Liver (tissue), 9 donors: ENCODE results near the gene RAB5A. TPM values are rescaled to one million over a fixed set of nuclear protein-coding genes. Genes with fewer than 3 reads are reported as not detected.

ENCODE experiments used
- DNase-seq: peaks from one replicate; pipeline ENCODE4 v3.0.0-alpha.2; 2017; ENCODE audit warnings: low spot score
- H3K27ac ChIP-seq, 2 donors: one replicate each; pipeline ENCODE4 v1.7.0; 2013; ENCODE audit warnings: inconsistent platforms in 2 of 2, low read length in 2 of 2, control low read depth in 1 of 2, low read depth in 1 of 2, mild to moderate bottlenecking in 1 of 2
- H3K27me3 ChIP-seq, 4 donors: one replicate each; pipeline versions ENCODE4 v1.6.1 to v1.7.0; 2013; ENCODE audit warnings: low read length in 3 of 4, inconsistent platforms in 1 of 4, mild to moderate bottlenecking in 1 of 4, moderate library complexity in 1 of 4; ENCODE audit not compliant: control insufficient read depth in 4 of 4, insufficient read depth in 4 of 4
- H3K36me3 ChIP-seq, 4 donors: one replicate each; pipeline versions ENCODE4 v1.6.1 to v1.7.0; 2013; ENCODE audit warnings: low read length in 3 of 4, mild to moderate bottlenecking in 3 of 4, low read depth in 1 of 4, moderate library complexity in 1 of 4; ENCODE audit not compliant: control insufficient read depth in 4 of 4, insufficient read depth in 3 of 4
- H3K4me1 ChIP-seq, 4 donors: one replicate each; pipeline versions ENCODE4 v1.6.1 to v1.7.0; 2013; ENCODE audit warnings: low read length in 3 of 4, mild to moderate bottlenecking in 3 of 4, moderate library complexity in 1 of 4; ENCODE audit not compliant: control insufficient read depth in 4 of 4, insufficient read depth in 4 of 4
- H3K4me3 ChIP-seq, 3 donors: one replicate each; pipeline versions ENCODE4 v1.6.1 to v1.7.0; 2013; ENCODE audit warnings: low read length in 3 of 3, control low read depth in 1 of 3, low read depth in 1 of 3, mild to moderate bottlenecking in 1 of 3
- H3K9ac ChIP-seq, 2 donors: one replicate each; pipeline ENCODE4 v1.7.0; 2013; ENCODE audit warnings: low read length in 2 of 2, mild to moderate bottlenecking in 2 of 2, moderate library complexity in 2 of 2, control low read depth in 1 of 2, low read depth in 1 of 2
- H3K9me3 ChIP-seq, 4 donors: one replicate each; pipeline versions ENCODE4 v1.6.1 to v1.7.0; 2013; ENCODE audit warnings: low read length in 3 of 4; ENCODE audit not compliant: control insufficient read depth in 4 of 4
- EGR1 ChIP-seq, 2 donors: IDR thresholded peaks; 2 replicates each; pipeline ENCODE4 v1.6.1; 2016 to 2018; ENCODE audit warnings: antibody characterized with exemption in 2 of 2, low read depth in 2 of 2
- FOXA1 ChIP-seq: IDR thresholded peaks from 2 replicates; pipeline ENCODE4 v1.6.1; 2016; ENCODE audit warnings: antibody characterized with exemption
- FOXA2 ChIP-seq: IDR thresholded peaks from 2 replicates; pipeline ENCODE4 v1.6.1; 2016; ENCODE audit warnings: antibody characterized with exemption
- GABPA ChIP-seq, 2 donors: IDR thresholded peaks in 1 of 2; conservative IDR thresholded peaks in 1 of 2; 2 replicates each; pipeline ENCODE4 v1.6.1; 2016; ENCODE audit warnings: antibody characterized with exemption in 2 of 2, mild to moderate bottlenecking in 1 of 2, moderate library complexity in 1 of 2
- HNF4A ChIP-seq, 2 donors: conservative IDR thresholded peaks; 2 replicates each; pipeline ENCODE4 v1.6.1; 2016; ENCODE audit warnings: antibody characterized with exemption in 2 of 2, mild to moderate bottlenecking in 2 of 2
- HNF4G ChIP-seq: IDR thresholded peaks from 2 replicates; pipeline ENCODE4 v1.6.1; 2016; ENCODE audit warnings: antibody characterized with exemption
- JUND ChIP-seq, 2 donors: IDR thresholded peaks; 2 replicates each; pipeline ENCODE4 v1.6.1; 2016; ENCODE audit warnings: antibody characterized with exemption in 2 of 2
- NR2F2 ChIP-seq: IDR thresholded peaks from 2 replicates; pipeline ENCODE4 v1.6.1; 2016; ENCODE audit warnings: antibody characterized with exemption
- RAD21 ChIP-seq, 2 donors: IDR thresholded peaks; 2 replicates each; pipeline ENCODE4 v1.6.1; 2016; ENCODE audit warnings: antibody characterized with exemption in 2 of 2, mild to moderate bottlenecking in 2 of 2
- RXRA ChIP-seq, 2 donors: IDR thresholded peaks; 2 replicates each; pipeline ENCODE4 v1.6.1; 2017 to 2018; ENCODE audit warnings: antibody characterized with exemption in 2 of 2, mild to moderate bottlenecking in 1 of 2
- SP1 ChIP-seq: IDR thresholded peaks from 2 replicates; pipeline ENCODE4 v1.6.1; 2018; ENCODE audit warnings: antibody characterized with exemption, mild to moderate bottlenecking
- TAF1 ChIP-seq: conservative IDR thresholded peaks from 2 replicates; pipeline ENCODE4 v1.6.1; 2016; ENCODE audit warnings: antibody characterized with exemption, mild to moderate bottlenecking
- YY1 ChIP-seq: IDR thresholded peaks from 2 replicates; pipeline ENCODE4 v1.6.1; 2016; ENCODE audit warnings: antibody characterized with exemption, mild to moderate bottlenecking
- WGBS: extraction: QIAGEN DNeasy Blood & Tissue Kit; methylation state at CpG from one replicate; pipeline ENCODE4 v1.1.7; 2013; 5-methylcytosine and 5-hydroxymethylcytosine counted together
- polyA plus RNA-seq, 2 donors: library from polyadenylated mRNA; stranded (reverse) in 1 of 2; unstranded in 1 of 2; fragments of 200-250 nt in 1 of 2; fragments of >200 nt in 1 of 2; fragmentation: Nextera tagmentation in 1 of 2; extraction: Ambion mirVana in 1 of 2; gene quantifications; one replicate each; pipeline versions ENCODE4 v1.2.1 to v1.2.3, GENCODE V29; 2013 to 2015
- total RNA-seq, 2 donors: library from RNA; depleted of rRNA; stranded (reverse); fragments of >200 nt; gene quantifications; one replicate each; pipeline ENCODE4 v1.2.3, GENCODE V29; 2014
- TF ChIP-seq, protein P1 (sequence below): IDR thresholded peaks from 2 replicates; pipeline ENCODE4 v1.6.1; 2016; ENCODE audit warnings: antibody characterized with exemption
- TF ChIP-seq, protein P2 (sequence below): IDR thresholded peaks from 2 replicates; pipeline ENCODE4 v1.6.1; 2016; ENCODE audit warnings: antibody characterized with exemption
- TF ChIP-seq, protein P3 (sequence below): fragments of 150-350 bp; IDR thresholded peaks from 2 replicates; pipeline ENCODE4 v1.5.1; 2017; ENCODE audit warnings: improper control_type of control experiment, low read depth, low read length; ENCODE audit not compliant: missing input control
- TF ChIP-seq, protein P4 (sequence below): IDR thresholded peaks from 2 replicates; pipeline ENCODE4 v1.6.1; 2016; ENCODE audit warnings: antibody characterized with exemption
- TF ChIP-seq, protein P5 (sequence below): IDR thresholded peaks from 2 replicates; pipeline ENCODE4 v1.6.1; 2016; ENCODE audit warnings: antibody characterized with exemption, mild to moderate bottlenecking
- donor health status: healthy.
- donor health status: healthy.
- donor health status: healthy.
- donor health status: healthy.
- donor health status: healthy.

The RAB5A gene
- total and polyA plus RNA-seq, 4 donors, result 15.2 to 37.9 (median 25.9) TPM

DNA sequence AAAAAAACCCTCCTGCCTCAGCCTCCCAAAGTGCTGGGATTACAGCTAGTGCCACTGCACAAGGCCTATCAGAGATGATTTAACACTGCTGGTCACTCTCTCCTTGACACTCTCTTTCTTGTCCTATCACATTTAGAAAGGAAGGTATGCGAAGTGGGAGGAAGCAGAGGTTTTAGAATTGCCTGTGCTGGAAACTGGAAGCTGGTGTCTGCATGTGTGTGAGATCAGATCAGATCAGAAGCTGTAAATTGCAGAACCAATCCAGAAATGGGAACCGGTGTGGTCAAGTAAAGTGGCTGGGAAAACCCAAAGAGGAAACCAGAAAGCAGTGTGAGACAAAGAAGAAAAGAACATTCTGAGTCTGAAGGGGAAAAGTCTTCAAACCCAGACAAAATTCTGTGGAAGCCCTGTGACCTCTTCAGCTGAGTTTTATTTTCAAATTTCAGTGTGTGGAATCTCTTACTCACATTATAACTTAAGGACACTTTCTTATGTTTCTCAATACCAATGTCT is 15.7 kb upstream of the RAB5A start:
- no peak for TF ChIP-seq FOXA1
- TF ChIP-seq YY1, result no peak
- no peak for TF ChIP-seq HNF4G
- TF ChIP-seq, protein P1, sequence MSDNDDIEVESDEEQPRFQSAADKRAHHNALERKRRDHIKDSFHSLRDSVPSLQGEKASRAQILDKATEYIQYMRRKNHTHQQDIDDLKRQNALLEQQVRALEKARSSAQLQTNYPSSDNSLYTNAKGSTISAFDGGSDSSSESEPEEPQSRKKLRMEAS, result no peak
- H3K4me3 ChIP-seq, result no peak overlapping the region
- H3K9ac ChIP-seq, result no peak overlapping the region
- no peaks in the 10 kb centered on the region for H3K9me3 ChIP-seq
- H3K27ac ChIP-seq, result no peak overlapping the region
- no peaks in the 10 kb centered on the region for H3K36me3 ChIP-seq
- 71% methylated on average over 2 of the region's 2 CpGs for WGBS
- no peaks in the 10 kb centered on the region for H3K4me1 ChIP-seq
- H3K27me3 ChIP-seq, result peaks cover 0 to 6% (median under 1%) of the 10 kb centered on the region in 4 donors
- no peak for DNase-seq

DNA sequence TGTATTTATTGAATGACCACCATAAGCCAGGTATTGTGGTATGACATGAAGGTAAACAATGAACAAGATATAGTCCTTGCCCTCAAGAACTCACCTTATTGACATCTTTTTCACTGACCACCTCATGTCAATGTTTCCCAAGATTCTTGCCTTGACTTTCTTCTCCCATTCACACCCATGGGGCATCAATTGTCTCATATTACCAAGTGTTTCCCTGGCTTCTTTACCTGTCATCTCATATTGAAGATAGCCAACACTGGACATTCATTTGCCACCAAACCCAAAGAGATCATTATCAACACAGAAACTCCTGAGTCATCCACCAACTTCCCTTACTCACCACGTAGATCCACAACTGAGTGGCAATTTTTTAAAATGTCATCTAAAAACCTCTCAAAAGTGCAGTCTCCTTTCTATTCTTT is 15.1 kb upstream of the RAB5A start:
- 78% methylated on average over 1 of the region's 1 CpG for WGBS
- Histone ChIP-seq H3K27me3 (peaks cover 0 to 6% (median under 1%) of the 10 kb centered on the region in 4 donors), H3K9ac (no peak overlapping the region), H3K4me1 (no peaks in the 10 kb centered on the region), H3K27ac (no peak overlapping the region), H3K4me3 (no peak overlapping the region), H3K36me3 (no peaks in the 10 kb centered on the region), H3K9me3 (no peaks in the 10 kb centered on the region)
- DNase-seq, result no peak
- no peak for TF ChIP-seq JUND (IDR thresholded peaks at IDR 0.05)
- TF ChIP-seq, protein P2, sequence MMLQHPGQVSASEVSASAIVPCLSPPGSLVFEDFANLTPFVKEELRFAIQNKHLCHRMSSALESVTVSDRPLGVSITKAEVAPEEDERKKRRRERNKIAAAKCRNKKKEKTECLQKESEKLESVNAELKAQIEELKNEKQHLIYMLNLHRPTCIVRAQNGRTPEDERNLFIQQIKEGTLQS, result no peak
- no peak for TF ChIP-seq RAD21 (IDR thresholded peaks at IDR 0.05)
- no peak for TF ChIP-seq TAF1
- TF ChIP-seq NR2F2, result no peak
- TF ChIP-seq SP1, result no peak

DNA sequence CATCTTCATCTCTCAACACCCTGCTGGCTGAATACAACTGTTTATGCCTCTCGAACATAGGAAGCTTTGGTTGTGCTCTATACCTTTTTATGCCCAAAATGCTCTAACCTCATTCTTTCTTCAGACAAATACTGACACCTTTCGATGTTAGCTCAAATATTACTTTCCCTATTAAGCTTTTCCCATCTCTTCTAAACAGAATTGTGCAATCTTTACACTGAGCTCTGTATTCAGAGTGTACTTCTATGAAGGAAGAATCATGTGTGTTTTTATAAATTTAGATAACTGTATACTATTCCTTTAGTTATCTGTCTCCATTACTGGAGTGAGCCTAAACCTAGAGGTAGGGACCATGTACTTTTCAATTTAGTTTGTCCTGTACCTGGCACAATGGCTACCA is 14.5 kb upstream of the RAB5A start:
- Histone ChIP-seq H3K27ac (no peak overlapping the region), H3K9me3 (no peaks in the 10 kb centered on the region), H3K36me3 (no peaks in the 10 kb centered on the region), H3K4me1 (no peaks in the 10 kb centered on the region), H3K9ac (no peak overlapping the region), H3K4me3 (no peak overlapping the region), H3K27me3 (peaks cover 0 to 6% (median under 1%) of the 10 kb centered on the region in 4 donors)
- no peak for DNase-seq
- WGBS, result 92% methylated on average over 2 of the region's 2 CpGs
- TF ChIP-seq JUND (IDR thresholded peaks at IDR 0.05) (no peak), RXRA (IDR thresholded peaks at IDR 0.05) (no peak), RAD21 (IDR thresholded peaks at IDR 0.05) (no peak), NR2F2 (no peak), FOXA2 (no peak), TAF1 (no peak), HNF4A (conservative IDR thresholded peaks at IDR 0.05) (no peak), SP1 (no peak), HNF4G (no peak), GABPA (IDR thresholded peaks at IDR 0.05 in 1 of 2, conservative IDR thresholded peaks at IDR 0.05 in 1 of 2) (no peak), EGR1 (IDR thresholded peaks at IDR 0.05; ENCODE audit: low read depth in 2 of 2) (no peak), YY1 (no peak), FOXA1 (no peak)
- TF ChIP-seq, protein P2, result no peak
- TF ChIP-seq, protein P1, result no peak
- TF ChIP-seq, protein P3, sequence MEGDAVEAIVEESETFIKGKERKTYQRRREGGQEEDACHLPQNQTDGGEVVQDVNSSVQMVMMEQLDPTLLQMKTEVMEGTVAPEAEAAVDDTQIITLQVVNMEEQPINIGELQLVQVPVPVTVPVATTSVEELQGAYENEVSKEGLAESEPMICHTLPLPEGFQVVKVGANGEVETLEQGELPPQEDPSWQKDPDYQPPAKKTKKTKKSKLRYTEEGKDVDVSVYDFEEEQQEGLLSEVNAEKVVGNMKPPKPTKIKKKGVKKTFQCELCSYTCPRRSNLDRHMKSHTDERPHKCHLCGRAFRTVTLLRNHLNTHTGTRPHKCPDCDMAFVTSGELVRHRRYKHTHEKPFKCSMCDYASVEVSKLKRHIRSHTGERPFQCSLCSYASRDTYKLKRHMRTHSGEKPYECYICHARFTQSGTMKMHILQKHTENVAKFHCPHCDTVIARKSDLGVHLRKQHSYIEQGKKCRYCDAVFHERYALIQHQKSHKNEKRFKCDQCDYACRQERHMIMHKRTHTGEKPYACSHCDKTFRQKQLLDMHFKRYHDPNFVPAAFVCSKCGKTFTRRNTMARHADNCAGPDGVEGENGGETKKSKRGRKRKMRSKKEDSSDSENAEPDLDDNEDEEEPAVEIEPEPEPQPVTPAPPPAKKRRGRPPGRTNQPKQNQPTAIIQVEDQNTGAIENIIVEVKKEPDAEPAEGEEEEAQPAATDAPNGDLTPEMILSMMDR, result no peak
- TF ChIP-seq, protein P4, sequence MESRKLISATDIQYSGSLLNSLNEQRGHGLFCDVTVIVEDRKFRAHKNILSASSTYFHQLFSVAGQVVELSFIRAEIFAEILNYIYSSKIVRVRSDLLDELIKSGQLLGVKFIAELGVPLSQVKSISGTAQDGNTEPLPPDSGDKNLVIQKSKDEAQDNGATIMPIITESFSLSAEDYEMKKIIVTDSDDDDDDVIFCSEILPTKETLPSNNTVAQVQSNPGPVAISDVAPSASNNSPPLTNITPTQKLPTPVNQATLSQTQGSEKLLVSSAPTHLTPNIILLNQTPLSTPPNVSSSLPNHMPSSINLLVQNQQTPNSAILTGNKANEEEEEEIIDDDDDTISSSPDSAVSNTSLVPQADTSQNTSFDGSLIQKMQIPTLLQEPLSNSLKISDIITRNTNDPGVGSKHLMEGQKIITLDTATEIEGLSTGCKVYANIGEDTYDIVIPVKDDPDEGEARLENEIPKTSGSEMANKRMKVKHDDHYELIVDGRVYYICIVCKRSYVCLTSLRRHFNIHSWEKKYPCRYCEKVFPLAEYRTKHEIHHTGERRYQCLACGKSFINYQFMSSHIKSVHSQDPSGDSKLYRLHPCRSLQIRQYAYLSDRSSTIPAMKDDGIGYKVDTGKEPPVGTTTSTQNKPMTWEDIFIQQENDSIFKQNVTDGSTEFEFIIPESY, result no peak
- TF ChIP-seq, protein P5, sequence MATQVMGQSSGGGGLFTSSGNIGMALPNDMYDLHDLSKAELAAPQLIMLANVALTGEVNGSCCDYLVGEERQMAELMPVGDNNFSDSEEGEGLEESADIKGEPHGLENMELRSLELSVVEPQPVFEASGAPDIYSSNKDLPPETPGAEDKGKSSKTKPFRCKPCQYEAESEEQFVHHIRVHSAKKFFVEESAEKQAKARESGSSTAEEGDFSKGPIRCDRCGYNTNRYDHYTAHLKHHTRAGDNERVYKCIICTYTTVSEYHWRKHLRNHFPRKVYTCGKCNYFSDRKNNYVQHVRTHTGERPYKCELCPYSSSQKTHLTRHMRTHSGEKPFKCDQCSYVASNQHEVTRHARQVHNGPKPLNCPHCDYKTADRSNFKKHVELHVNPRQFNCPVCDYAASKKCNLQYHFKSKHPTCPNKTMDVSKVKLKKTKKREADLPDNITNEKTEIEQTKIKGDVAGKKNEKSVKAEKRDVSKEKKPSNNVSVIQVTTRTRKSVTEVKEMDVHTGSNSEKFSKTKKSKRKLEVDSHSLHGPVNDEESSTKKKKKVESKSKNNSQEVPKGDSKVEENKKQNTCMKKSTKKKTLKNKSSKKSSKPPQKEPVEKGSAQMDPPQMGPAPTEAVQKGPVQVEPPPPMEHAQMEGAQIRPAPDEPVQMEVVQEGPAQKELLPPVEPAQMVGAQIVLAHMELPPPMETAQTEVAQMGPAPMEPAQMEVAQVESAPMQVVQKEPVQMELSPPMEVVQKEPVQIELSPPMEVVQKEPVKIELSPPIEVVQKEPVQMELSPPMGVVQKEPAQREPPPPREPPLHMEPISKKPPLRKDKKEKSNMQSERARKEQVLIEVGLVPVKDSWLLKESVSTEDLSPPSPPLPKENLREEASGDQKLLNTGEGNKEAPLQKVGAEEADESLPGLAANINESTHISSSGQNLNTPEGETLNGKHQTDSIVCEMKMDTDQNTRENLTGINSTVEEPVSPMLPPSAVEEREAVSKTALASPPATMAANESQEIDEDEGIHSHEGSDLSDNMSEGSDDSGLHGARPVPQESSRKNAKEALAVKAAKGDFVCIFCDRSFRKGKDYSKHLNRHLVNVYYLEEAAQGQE, result no peak
